ENCODE data around the gene CACNA1C. TPM values are rescaled to one million over a fixed set of nuclear protein-coding genes. Genes with fewer than 3 reads are reported as not detected.

CACNA1C gene
- polyA plus RNA-seq, 1 of the 3 experiments (the other 2 are of a cell fraction): 1.5 TPM

DNA sequence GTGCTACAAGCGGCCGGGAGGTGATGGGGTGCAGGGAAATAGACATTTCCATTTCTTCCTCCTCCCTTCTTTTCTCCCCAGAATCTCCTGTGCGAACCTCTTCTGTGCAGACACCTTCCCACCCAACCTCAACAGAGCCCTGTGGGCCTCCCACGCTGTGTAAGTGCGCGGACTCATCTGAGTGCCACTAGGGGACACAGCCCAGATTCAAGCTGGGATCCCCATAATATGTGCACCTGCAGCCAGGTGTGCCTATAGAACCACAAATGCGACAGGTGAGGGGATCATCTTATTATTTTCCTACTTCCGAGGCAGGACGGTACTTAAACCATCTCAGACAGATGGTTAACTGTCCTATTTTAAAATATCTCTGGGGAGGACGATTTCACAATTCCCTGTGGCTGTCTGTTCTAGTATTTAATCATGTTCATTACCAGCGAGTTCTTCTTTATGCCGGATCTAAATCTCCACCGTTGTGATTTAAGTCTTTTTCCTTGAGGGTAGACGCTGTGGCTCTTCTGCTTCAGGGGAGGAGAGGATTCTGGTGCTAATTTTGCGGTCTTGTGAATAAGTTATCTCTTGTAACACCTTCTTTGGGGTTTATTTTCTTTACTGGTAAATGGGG is 17.2 kb upstream of the CACNA1C start:
- peak overlapping the region; percentile 76 for H3K4me2 ChIP-seq
- peak overlapping the region; percentile 35 to 56; a peak in 3 of 4 replicates for H3K4me3 ChIP-seq (ENCODE audit: low read depth in 2 of 2, low read length in 1 of 2)
- H3K27me3 ChIP-seq (ENCODE audit: insufficient read depth): peaks cover 22% of the 10 kb centered on the region; the same call in 1 of the 2 replicates
- H3K9me2 ChIP-seq: no peaks in the 10 kb centered on the region
- H3F3A ChIP-seq (replicated peaks; ENCODE audit: insufficient read depth): no peaks in the 10 kb centered on the region
- H3K4me1 ChIP-seq (ENCODE audit: control insufficient read depth in 1 of 2, insufficient read depth in 2 of 2, low read depth in 1 of 2, low read length in 1 of 2): peaks cover 0 to 11% of the 10 kb centered on the region in 2 experiments; a peak in 1 of 4 replicates
- no peaks in the 10 kb centered on the region for H3K9me3 ChIP-seq
- H4K20me1 ChIP-seq (ENCODE audit: insufficient read depth): no peaks in the 10 kb centered on the region
- TF ChIP-seq RCOR1 (IDR thresholded peaks at IDR 0.05; ENCODE audit: low read length) (no peak), POLR2AphosphoS5 (IDR thresholded peaks at IDR 0.05; ENCODE audit: low read depth, low read length) (no peak), FOXJ3 (CRISPR knock-in tag; IDR thresholded peaks at IDR 0.05) (no peak), YY1 (IDR thresholded peaks at IDR 0.05; ENCODE audit: low read depth) (no peak), RAD21 (IDR thresholded peaks at IDR 0.05; ENCODE audit: low read length) (no peak), GABPA (IDR thresholded peaks at IDR 0.05; ENCODE audit: low read depth) (no peak), TCF12 (IDR thresholded peaks at IDR 0.05) (no peak), TAF1 (IDR thresholded peaks at IDR 0.05; ENCODE audit: borderline replicate concordance, low read depth, low read length) (no peak), GATA2 (CRISPR knock-in tag; IDR thresholded peaks at IDR 0.05) (no peak), FOXM1 (IDR thresholded peaks at IDR 0.05; ENCODE audit: low read depth) (no peak), TEAD4 (IDR thresholded peaks at IDR 0.05; ENCODE audit: borderline replicate concordance, insufficient read depth) (no peak), JUND (IDR thresholded peaks at IDR 0.05) (no peak), ZBTB33 (IDR thresholded peaks at IDR 0.05; ENCODE audit: borderline replicate concordance, low read depth) (no peak), ELF1 (IDR thresholded peaks at IDR 0.05) (no peak), CHD2 (IDR thresholded peaks at IDR 0.05; ENCODE audit: low read length, partially characterized antibody) (no peak), RFX5 (IDR thresholded peaks at IDR 0.05; ENCODE audit: low read length) (no peak)
- TF ChIP-seq, protein P1, sequence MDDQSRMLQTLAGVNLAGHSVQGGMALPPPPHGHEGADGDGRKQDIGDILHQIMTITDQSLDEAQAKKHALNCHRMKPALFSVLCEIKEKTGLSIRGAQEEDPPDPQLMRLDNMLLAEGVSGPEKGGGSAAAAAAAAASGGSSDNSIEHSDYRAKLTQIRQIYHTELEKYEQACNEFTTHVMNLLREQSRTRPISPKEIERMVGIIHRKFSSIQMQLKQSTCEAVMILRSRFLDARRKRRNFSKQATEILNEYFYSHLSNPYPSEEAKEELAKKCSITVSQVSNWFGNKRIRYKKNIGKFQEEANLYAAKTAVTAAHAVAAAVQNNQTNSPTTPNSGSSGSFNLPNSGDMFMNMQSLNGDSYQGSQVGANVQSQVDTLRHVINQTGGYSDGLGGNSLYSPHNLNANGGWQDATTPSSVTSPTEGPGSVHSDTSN (IDR thresholded peaks at IDR 0.05): no peak
- TF ChIP-seq, protein P2, sequence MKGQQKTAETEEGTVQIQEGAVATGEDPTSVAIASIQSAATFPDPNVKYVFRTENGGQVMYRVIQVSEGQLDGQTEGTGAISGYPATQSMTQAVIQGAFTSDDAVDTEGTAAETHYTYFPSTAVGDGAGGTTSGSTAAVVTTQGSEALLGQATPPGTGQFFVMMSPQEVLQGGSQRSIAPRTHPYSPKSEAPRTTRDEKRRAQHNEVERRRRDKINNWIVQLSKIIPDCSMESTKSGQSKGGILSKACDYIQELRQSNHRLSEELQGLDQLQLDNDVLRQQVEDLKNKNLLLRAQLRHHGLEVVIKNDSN (IDR thresholded peaks at IDR 0.05; ENCODE audit: borderline replicate concordance, low read depth): no peak
- TF ChIP-seq, protein P3, sequence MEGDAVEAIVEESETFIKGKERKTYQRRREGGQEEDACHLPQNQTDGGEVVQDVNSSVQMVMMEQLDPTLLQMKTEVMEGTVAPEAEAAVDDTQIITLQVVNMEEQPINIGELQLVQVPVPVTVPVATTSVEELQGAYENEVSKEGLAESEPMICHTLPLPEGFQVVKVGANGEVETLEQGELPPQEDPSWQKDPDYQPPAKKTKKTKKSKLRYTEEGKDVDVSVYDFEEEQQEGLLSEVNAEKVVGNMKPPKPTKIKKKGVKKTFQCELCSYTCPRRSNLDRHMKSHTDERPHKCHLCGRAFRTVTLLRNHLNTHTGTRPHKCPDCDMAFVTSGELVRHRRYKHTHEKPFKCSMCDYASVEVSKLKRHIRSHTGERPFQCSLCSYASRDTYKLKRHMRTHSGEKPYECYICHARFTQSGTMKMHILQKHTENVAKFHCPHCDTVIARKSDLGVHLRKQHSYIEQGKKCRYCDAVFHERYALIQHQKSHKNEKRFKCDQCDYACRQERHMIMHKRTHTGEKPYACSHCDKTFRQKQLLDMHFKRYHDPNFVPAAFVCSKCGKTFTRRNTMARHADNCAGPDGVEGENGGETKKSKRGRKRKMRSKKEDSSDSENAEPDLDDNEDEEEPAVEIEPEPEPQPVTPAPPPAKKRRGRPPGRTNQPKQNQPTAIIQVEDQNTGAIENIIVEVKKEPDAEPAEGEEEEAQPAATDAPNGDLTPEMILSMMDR (IDR thresholded peaks at IDR 0.05): no peak
- 67% methylated on average over 15 of the region's 15 CpGs for WGBS (ENCODE audit: low lambda C conversion rate)
- no peaks in the 10 kb centered on the region for H3K79me2 ChIP-seq (ENCODE audit: insufficient read depth)
- H3K36me3 ChIP-seq (replicated peaks in 1 of 2; ENCODE audit: control insufficient read depth in 1 of 2, insufficient read depth in 2 of 2, low read length in 1 of 2): no peaks in the 10 kb centered on the region
- H3K27ac ChIP-seq (ENCODE audit: low read depth in 2 of 2, low read length in 1 of 2): no peak overlapping the region; a peak in 1 of 4 replicates
- POLR2A ChIA-PET: no interaction called here
- CTCF ChIA-PET: interaction anchor here (0.6 to 7.7 kb wide), 17 partner anchors 8 to 262 kb away, joined by 3 to 48 read pairs (median 5); no protein-coding TSS in a partner anchor
- peak overlapping the region; percentile 92; the same call in 1 of the 2 replicates for H2AFZ ChIP-seq (ENCODE audit: low read depth)
- H3K9ac ChIP-seq: no peak overlapping the region
- no peak for DNase-seq
